ENCODE data around the gene SIRT4. TPM values are rescaled to one million over a fixed set of nuclear protein-coding genes. Genes with fewer than 3 reads are reported as not detected.

SIRT4 gene
- total RNA-seq, 1 experiment from 2014 or later, result 2.8 TPM

DNA sequence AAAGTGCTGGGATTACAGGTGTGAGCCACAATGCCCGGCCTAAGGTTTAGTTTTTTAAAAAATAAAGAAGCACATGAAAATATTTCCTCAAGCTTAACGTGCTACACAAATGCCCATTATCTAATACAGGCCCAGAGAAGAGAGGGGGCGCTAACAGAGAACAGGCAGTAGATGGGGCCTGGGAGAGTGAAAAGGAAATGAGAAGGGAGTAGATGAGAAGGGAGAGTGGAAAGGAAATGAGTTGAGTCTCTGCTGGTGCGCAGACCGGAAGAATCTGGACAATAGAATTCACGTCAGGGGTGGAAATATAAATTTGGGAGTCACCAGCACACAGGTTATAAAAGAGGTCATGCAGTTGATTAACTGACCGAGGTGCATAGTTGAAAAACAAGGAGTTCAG lies 47.3 kb upstream of the SIRT4 start:
- ChIA-PET POLR2A (interaction anchor here (1.0 to 1.5 kb wide), 4 partner anchors 10 to 54 kb away, joined by 3 to 4 read pairs (median 4); partner anchors contain the start of gene RPLP0), CTCF (interaction anchor here (0.5 to 22.1 kb wide), 11 partner anchors 10 to 138 kb away, joined by 3 to 717 read pairs (median 4); partner anchors contain the start of genes PXN, RNU4-2, RPLP0 and SIRT4)
- TF ChIP-seq, protein P1, sequence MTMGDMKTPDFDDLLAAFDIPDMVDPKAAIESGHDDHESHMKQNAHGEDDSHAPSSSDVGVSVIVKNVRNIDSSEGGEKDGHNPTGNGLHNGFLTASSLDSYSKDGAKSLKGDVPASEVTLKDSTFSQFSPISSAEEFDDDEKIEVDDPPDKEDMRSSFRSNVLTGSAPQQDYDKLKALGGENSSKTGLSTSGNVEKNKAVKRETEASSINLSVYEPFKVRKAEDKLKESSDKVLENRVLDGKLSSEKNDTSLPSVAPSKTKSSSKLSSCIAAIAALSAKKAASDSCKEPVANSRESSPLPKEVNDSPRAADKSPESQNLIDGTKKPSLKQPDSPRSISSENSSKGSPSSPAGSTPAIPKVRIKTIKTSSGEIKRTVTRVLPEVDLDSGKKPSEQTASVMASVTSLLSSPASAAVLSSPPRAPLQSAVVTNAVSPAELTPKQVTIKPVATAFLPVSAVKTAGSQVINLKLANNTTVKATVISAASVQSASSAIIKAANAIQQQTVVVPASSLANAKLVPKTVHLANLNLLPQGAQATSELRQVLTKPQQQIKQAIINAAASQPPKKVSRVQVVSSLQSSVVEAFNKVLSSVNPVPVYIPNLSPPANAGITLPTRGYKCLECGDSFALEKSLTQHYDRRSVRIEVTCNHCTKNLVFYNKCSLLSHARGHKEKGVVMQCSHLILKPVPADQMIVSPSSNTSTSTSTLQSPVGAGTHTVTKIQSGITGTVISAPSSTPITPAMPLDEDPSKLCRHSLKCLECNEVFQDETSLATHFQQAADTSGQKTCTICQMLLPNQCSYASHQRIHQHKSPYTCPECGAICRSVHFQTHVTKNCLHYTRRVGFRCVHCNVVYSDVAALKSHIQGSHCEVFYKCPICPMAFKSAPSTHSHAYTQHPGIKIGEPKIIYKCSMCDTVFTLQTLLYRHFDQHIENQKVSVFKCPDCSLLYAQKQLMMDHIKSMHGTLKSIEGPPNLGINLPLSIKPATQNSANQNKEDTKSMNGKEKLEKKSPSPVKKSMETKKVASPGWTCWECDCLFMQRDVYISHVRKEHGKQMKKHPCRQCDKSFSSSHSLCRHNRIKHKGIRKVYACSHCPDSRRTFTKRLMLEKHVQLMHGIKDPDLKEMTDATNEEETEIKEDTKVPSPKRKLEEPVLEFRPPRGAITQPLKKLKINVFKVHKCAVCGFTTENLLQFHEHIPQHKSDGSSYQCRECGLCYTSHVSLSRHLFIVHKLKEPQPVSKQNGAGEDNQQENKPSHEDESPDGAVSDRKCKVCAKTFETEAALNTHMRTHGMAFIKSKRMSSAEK (CRISPR knock-in tag; IDR thresholded peaks at IDR 0.05; ENCODE audit: borderline replicate concordance), result no peak
- TF ChIP-seq GABPB1 (CRISPR knock-in tag; IDR thresholded peaks at IDR 0.05) (no peak), SOX15 (CRISPR knock-in tag; IDR thresholded peaks at IDR 0.05) (no peak), ESRRA (CRISPR knock-in tag; IDR thresholded peaks at IDR 0.05; ENCODE audit: borderline replicate concordance) (no peak), ZNF219 (CRISPR knock-in tag; IDR thresholded peaks at IDR 0.05; ENCODE audit: borderline replicate concordance) (no peak), CREM (CRISPR knock-in tag; IDR thresholded peaks at IDR 0.05) (no peak), NR1H2 (CRISPR knock-in tag; IDR thresholded peaks at IDR 0.05) (no peak), TP53 (CRISPR knock-in tag; IDR thresholded peaks at IDR 0.05) (no peak), ATF1 (CRISPR knock-in tag; IDR thresholded peaks at IDR 0.05) (no peak), ZNF416 (CRISPR knock-in tag; IDR thresholded peaks at IDR 0.05) (no peak), RELA (CRISPR knock-in tag; IDR thresholded peaks at IDR 0.05; ENCODE audit: borderline replicate concordance) (no peak), ZNF396 (CRISPR knock-in tag; IDR thresholded peaks at IDR 0.05; ENCODE audit: borderline replicate concordance) (no peak), NFYB (CRISPR knock-in tag; conservative IDR thresholded peaks at IDR 0.05; ENCODE audit: low read depth) (no peak)
- TF ChIP-seq, protein P2, sequence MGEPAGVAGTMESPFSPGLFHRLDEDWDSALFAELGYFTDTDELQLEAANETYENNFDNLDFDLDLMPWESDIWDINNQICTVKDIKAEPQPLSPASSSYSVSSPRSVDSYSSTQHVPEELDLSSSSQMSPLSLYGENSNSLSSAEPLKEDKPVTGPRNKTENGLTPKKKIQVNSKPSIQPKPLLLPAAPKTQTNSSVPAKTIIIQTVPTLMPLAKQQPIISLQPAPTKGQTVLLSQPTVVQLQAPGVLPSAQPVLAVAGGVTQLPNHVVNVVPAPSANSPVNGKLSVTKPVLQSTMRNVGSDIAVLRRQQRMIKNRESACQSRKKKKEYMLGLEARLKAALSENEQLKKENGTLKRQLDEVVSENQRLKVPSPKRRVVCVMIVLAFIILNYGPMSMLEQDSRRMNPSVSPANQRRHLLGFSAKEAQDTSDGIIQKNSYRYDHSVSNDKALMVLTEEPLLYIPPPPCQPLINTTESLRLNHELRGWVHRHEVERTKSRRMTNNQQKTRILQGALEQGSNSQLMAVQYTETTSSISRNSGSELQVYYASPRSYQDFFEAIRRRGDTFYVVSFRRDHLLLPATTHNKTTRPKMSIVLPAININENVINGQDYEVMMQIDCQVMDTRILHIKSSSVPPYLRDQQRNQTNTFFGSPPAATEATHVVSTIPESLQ (CRISPR knock-in tag; IDR thresholded peaks at IDR 0.05), result no peak
- TF ChIP-seq, protein P3, sequence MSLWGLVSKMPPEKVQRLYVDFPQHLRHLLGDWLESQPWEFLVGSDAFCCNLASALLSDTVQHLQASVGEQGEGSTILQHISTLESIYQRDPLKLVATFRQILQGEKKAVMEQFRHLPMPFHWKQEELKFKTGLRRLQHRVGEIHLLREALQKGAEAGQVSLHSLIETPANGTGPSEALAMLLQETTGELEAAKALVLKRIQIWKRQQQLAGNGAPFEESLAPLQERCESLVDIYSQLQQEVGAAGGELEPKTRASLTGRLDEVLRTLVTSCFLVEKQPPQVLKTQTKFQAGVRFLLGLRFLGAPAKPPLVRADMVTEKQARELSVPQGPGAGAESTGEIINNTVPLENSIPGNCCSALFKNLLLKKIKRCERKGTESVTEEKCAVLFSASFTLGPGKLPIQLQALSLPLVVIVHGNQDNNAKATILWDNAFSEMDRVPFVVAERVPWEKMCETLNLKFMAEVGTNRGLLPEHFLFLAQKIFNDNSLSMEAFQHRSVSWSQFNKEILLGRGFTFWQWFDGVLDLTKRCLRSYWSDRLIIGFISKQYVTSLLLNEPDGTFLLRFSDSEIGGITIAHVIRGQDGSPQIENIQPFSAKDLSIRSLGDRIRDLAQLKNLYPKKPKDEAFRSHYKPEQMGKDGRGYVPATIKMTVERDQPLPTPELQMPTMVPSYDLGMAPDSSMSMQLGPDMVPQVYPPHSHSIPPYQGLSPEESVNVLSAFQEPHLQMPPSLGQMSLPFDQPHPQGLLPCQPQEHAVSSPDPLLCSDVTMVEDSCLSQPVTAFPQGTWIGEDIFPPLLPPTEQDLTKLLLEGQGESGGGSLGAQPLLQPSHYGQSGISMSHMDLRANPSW (CRISPR knock-in tag; conservative IDR thresholded peaks at IDR 0.05; ENCODE audit: low read depth), result no peak
- TF ChIP-seq, protein P4, sequence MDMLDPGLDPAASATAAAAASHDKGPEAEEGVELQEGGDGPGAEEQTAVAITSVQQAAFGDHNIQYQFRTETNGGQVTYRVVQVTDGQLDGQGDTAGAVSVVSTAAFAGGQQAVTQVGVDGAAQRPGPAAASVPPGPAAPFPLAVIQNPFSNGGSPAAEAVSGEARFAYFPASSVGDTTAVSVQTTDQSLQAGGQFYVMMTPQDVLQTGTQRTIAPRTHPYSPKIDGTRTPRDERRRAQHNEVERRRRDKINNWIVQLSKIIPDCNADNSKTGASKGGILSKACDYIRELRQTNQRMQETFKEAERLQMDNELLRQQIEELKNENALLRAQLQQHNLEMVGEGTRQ (CRISPR knock-in tag; IDR thresholded peaks at IDR 0.05), result no peak
- TF ChIP-seq, protein P5, sequence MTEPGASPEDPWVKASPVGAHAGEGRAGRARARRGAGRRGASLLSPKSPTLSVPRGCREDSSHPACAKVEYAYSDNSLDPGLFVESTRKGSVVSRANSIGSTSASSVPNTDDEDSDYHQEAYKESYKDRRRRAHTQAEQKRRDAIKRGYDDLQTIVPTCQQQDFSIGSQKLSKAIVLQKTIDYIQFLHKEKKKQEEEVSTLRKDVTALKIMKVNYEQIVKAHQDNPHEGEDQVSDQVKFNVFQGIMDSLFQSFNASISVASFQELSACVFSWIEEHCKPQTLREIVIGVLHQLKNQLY (CRISPR knock-in tag; IDR thresholded peaks at IDR 0.05), result no peak
- TF ChIP-seq, protein P6, sequence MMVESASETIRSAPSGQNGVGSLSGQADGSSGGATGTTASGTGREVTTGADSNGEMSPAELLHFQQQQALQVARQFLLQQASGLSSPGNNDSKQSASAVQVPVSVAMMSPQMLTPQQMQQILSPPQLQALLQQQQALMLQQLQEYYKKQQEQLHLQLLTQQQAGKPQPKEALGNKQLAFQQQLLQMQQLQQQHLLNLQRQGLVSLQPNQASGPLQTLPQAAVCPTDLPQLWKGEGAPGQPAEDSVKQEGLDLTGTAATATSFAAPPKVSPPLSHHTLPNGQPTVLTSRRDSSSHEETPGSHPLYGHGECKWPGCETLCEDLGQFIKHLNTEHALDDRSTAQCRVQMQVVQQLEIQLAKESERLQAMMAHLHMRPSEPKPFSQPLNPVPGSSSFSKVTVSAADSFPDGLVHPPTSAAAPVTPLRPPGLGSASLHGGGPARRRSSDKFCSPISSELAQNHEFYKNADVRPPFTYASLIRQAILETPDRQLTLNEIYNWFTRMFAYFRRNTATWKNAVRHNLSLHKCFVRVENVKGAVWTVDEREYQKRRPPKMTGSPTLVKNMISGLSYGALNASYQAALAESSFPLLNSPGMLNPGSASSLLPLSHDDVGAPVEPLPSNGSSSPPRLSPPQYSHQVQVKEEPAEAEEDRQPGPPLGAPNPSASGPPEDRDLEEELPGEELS (CRISPR knock-in tag; IDR thresholded peaks at IDR 0.05), result no peak
- Mint-ChIP-seq H3K4me3 (no peak overlapping the region), H3K4me1 (peaks cover 59% of the 10 kb centered on the region), H3K36me3 (peaks cover 4% of the 10 kb centered on the region), H3K9me3 (no peaks in the 10 kb centered on the region), H3K27me3 (ENCODE audit: low read depth) (no peaks in the 10 kb centered on the region), H3K27ac (peak overlapping the region; percentile 82)
- ATAC-seq (peak; percentile 51), DNase-seq (ENCODE audit: low spot score) (no peak)
